ENCODE measurements around the gene CRIM1. TPM values are rescaled to one million over a fixed set of nuclear protein-coding genes. Genes with fewer than 3 reads are reported as not detected.

CRIM1 gene
- total RNA-seq, 1 donor from 2014 or later: 105 TPM

GRCh38 chr2:36354811-36355150 is 797 bp upstream of the CRIM1 start:
- Histone ChIP-seq H3K27ac (peak overlapping the region; percentile 76), H3K4me3 (peak overlapping the region; percentile 86), H3K9me3 (no peaks in the 10 kb centered on the region), H3K27me3 (ENCODE audit: low read depth) (no peaks in the 10 kb centered on the region), H3K4me1 (peaks cover 42% of the 10 kb centered on the region), H3K36me3 (no peaks in the 10 kb centered on the region)
- no peak for TF ChIP-seq CTCF (IDR thresholded peaks at IDR 0.05)
- intact Hi-C loops (cut with DNase I): loop anchor here (10.0 kb wide), 1 partner anchor 150 kb away; no protein-coding TSS in a partner anchor
- DNase-seq (no peak), ATAC-seq (peak; percentile 12 to 18)

GRCh38 chr2:36355890-36356297 is 316 bp downstream of the CRIM1 start:
- ATAC-seq (peak; percentile 25 to 45), DNase-seq (no peak)
- peak overlapping the region; percentile 76 for H3K27ac ChIP-seq
- H3K4me3 ChIP-seq: peak overlapping the region; percentile 86
- H3K36me3 ChIP-seq: no peaks in the 10 kb centered on the region
- H3K4me1 ChIP-seq: peaks cover 53% of the 10 kb centered on the region
- H3K27me3 ChIP-seq (ENCODE audit: low read depth): no peaks in the 10 kb centered on the region
- TF ChIP-seq CTCF (IDR thresholded peaks at IDR 0.05): no peak
- no peaks in the 10 kb centered on the region for H3K9me3 ChIP-seq
- intact Hi-C loops (cut with DNase I): loop anchor here (10.0 kb wide), 1 partner anchor 149 kb away; no protein-coding TSS in a partner anchor

- intact Hi-C loops (cut with DNase I): loop anchor here (10.0 kb wide), 1 partner anchor 148 kb away; no protein-coding TSS in a partner anchor
- H3K4me3 ChIP-seq: peak overlapping the region; percentile 86
- ATAC-seq (peak; percentile 37 to 42), DNase-seq (peak; percentile 78)
- H3K4me1 ChIP-seq: peaks cover 56% of the 10 kb centered on the region
- H3K36me3 ChIP-seq: no peaks in the 10 kb centered on the region
- TF ChIP-seq CTCF (IDR thresholded peaks at IDR 0.05): no peak
- H3K27me3 ChIP-seq (ENCODE audit: low read depth): no peaks in the 10 kb centered on the region
- H3K9me3 ChIP-seq: no peaks in the 10 kb centered on the region
- H3K27ac ChIP-seq: peak overlapping the region; percentile 76
These were observed 866 bp downstream of the CRIM1 start for GRCh38 chr2:36356298-36356989.

GRCh38 chr2:36356990-36357846 is 1.6 kb downstream of the CRIM1 start:
- intact Hi-C loops (cut with DNase I): loop anchor here (10.0 kb wide), 1 partner anchor 148 kb away; no protein-coding TSS in a partner anchor
- DNase-seq (no peak), ATAC-seq (peak; percentile 3 to 25)
- TF ChIP-seq CTCF (IDR thresholded peaks at IDR 0.05): no peak
- Histone ChIP-seq H3K36me3 (no peaks in the 10 kb centered on the region), H3K4me1 (peaks cover 64% of the 10 kb centered on the region), H3K27ac (peak overlapping the region; percentile 76), H3K9me3 (no peaks in the 10 kb centered on the region), H3K4me3 (peak overlapping the region; percentile 86), H3K27me3 (ENCODE audit: low read depth) (no peaks in the 10 kb centered on the region)

GRCh38 chr2:36357847-36358659 is 2.5 kb downstream of the CRIM1 start:
- DNase-seq (no peak), ATAC-seq (peak in 1 of 2 donors; percentile 26)
- H3K27me3 ChIP-seq (ENCODE audit: low read depth): no peaks in the 10 kb centered on the region
- intact Hi-C loops (cut with DNase I): loop anchor here (10.0 kb wide), 1 partner anchor 147 kb away; no protein-coding TSS in a partner anchor
- H3K27ac ChIP-seq: peak overlapping the region; percentile 76
- no peaks in the 10 kb centered on the region for H3K9me3 ChIP-seq
- no peaks in the 10 kb centered on the region for H3K36me3 ChIP-seq
- H3K4me1 ChIP-seq: peaks cover 61% of the 10 kb centered on the region
- peak; percentile 39 for TF ChIP-seq CTCF (IDR thresholded peaks at IDR 0.05)
- peak overlapping the region; percentile 86 for H3K4me3 ChIP-seq

Data from lower lobe of right lung (tissue), 2 donors.